Measurements from ENCODE around the gene DNM2. TPM values are rescaled to one million over a fixed set of nuclear protein-coding genes. Genes with fewer than 3 reads are reported as not detected.
A peak's percentile ranks its signal among the peaks of the same experiment; 100 is the strongest.

DNM2 gene
- total and polyA plus RNA-seq, 2 of the 13 experiments (the other 11 are each of a cell fraction or from before 2014, with no cell fraction given) = 41.7 to 59.8 TPM

DNA sequence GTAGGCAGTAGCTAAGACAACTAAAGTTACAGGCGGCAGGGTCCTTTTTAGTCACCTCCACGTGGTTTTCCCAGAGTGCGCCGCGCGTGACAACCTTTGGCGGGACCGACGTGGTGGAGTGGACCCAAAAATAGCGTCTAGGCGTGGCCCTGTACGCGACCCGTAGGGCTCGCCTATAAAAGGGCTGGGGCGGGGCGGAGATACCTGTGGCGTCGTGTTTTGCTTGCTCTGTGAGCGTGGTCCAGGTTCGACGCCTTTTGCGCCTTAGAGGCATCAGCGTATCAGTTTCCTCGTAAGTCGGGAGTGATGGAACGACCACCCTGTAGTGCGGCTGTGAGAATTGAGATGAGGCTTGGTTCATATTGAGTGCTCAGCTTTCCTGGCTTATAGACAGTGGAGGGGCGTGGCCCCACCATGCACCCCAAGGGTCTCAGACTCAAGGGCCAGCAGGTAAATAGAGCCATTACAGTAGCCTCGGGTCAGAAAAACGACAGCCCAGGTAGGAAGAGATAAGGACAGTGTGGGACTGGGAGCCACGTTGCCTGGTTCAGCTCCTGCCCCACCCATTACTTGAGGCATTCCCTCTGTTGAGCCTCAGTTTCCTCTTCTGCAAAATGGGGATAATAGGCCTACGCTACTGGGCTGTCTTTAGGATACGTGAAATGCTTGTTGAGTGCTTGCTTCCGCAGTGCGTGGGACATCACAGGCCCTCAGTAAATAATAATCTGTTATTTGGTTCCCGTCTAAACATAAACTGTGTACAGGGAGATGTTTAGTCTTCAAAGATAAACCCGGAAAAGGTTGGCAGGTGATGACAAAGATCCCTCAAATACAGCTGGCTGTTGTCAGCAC lies 118.8 kb downstream of the DNM2 start (continued):
- TF ChIP-seq GMEB1 (CRISPR knock-in tag; IDR thresholded peaks at IDR 0.05; ENCODE audit: borderline replicate concordance) = peak; percentile 78
- TF ChIP-seq, protein P1, sequence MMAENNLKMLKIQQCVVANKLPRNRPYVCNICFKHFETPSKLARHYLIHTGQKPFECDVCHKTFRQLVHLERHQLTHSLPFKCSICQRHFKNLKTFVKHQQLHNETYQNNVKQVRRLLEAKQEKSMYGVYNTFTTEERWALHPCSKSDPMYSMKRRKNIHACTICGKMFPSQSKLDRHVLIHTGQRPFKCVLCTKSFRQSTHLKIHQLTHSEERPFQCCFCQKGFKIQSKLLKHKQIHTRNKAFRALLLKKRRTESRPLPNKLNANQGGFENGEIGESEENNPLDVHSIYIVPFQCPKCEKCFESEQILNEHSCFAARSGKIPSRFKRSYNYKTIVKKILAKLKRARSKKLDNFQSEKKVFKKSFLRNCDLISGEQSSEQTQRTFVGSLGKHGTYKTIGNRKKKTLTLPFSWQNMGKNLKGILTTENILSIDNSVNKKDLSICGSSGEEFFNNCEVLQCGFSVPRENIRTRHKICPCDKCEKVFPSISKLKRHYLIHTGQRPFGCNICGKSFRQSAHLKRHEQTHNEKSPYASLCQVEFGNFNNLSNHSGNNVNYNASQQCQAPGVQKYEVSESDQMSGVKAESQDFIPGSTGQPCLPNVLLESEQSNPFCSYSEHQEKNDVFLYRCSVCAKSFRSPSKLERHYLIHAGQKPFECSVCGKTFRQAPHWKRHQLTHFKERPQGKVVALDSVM (CRISPR knock-in tag; IDR thresholded peaks at IDR 0.05) = 0 out of 2 replicates have a peak, but pooled peaks have one; percentile 10
- TF ChIP-seq FOXK1 (CRISPR knock-in tag; IDR thresholded peaks at IDR 0.05; ENCODE audit: borderline replicate concordance, low read depth) = 0 out of 2 replicates have a peak, but pooled peaks have one; percentile 1
- TF ChIP-seq MAZ (IDR thresholded peaks at IDR 0.05; ENCODE audit: borderline replicate concordance, low read depth, low read length) = no peak
- TF ChIP-seq MAZ (CRISPR knock-in tag; IDR thresholded peaks at IDR 0.05; ENCODE audit: low read depth) = 0 out of 2 replicates have a peak, but pooled peaks have one; percentile 23
- peak; percentile 44 for TF ChIP-seq FOXC1 (CRISPR knock-in tag; IDR thresholded peaks at IDR 0.05; ENCODE audit: borderline replicate concordance)
- no peak for TF ChIP-seq MAFK (conservative IDR thresholded peaks at IDR 0.05 in 1 of 2, IDR thresholded peaks at IDR 0.05 in 1 of 2; ENCODE audit: low read length in 2 of 2)
- TF ChIP-seq HOXD1 (CRISPR knock-in tag; IDR thresholded peaks at IDR 0.05) = no peak
- TF ChIP-seq ZNF263 (CRISPR knock-in tag; IDR thresholded peaks at IDR 0.05) = no peak; the same call in 1 of the 2 replicates
- no peak for TF ChIP-seq ZNF7 (CRISPR knock-in tag; IDR thresholded peaks at IDR 0.05)
- TF ChIP-seq ZNF773 (CRISPR knock-in tag; IDR thresholded peaks at IDR 0.05; ENCODE audit: borderline replicate concordance) = peak; percentile 72; the same call in 1 of the 2 replicates
- peak; percentile 27; the same call in 1 of the 2 replicates for TF ChIP-seq HDAC2 (CRISPR knock-in tag; IDR thresholded peaks at IDR 0.05)
- no peak for TF ChIP-seq RARG (CRISPR knock-in tag; IDR thresholded peaks at IDR 0.05; ENCODE audit: low read depth)
- peak; percentile 92 for TF ChIP-seq ZNF563 (CRISPR knock-in tag; IDR thresholded peaks at IDR 0.05)
- TF ChIP-seq CREM (IDR thresholded peaks at IDR 0.05) = peak; percentile 5; the same call in 1 of the 2 replicates
- no peak for TF ChIP-seq CREM (CRISPR knock-in tag; IDR thresholded peaks at IDR 0.05)
- no peak for TF ChIP-seq SRSF1 (optimal IDR thresholded peaks at IDR 0.05; ENCODE audit: low read depth, low read length)
- TF ChIP-seq, protein P2, sequence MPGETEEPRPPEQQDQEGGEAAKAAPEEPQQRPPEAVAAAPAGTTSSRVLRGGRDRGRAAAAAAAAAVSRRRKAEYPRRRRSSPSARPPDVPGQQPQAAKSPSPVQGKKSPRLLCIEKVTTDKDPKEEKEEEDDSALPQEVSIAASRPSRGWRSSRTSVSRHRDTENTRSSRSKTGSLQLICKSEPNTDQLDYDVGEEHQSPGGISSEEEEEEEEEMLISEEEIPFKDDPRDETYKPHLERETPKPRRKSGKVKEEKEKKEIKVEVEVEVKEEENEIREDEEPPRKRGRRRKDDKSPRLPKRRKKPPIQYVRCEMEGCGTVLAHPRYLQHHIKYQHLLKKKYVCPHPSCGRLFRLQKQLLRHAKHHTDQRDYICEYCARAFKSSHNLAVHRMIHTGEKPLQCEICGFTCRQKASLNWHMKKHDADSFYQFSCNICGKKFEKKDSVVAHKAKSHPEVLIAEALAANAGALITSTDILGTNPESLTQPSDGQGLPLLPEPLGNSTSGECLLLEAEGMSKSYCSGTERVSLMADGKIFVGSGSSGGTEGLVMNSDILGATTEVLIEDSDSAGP (CRISPR knock-in tag; IDR thresholded peaks at IDR 0.05; ENCODE audit: borderline replicate concordance) = no peak; the same call in 1 of the 2 replicates
- no peak for TF ChIP-seq RFX5 (IDR thresholded peaks at IDR 0.05; ENCODE audit: low read depth, low read length)
- TF ChIP-seq IKZF5 (CRISPR knock-in tag; IDR thresholded peaks at IDR 0.05) = no peak
- TF ChIP-seq HMGA1 (CRISPR knock-in tag; conservative IDR thresholded peaks at IDR 0.05) = no peak
- TF ChIP-seq ZNF878 (CRISPR knock-in tag; IDR thresholded peaks at IDR 0.05) = no peak

Measured in HepG2 (cell line).